ENCODE measurements around the gene APBA2.

- TF ChIP-seq POLR2AphosphoS5 (IDR thresholded peaks at IDR 0.05; ENCODE audit: insufficient read depth in 1 of 2, low read depth in 1 of 2) (no peak), POLR2A (IDR thresholded peaks at IDR 0.05) (no peak), CTCF (IDR thresholded peaks at IDR 0.05) (no peak)
Observed at GRCh38 chr15:28977377-28978010, 91.7 kb downstream of the APBA2 start.
